ENCODE measurements around the gene STX1A.

STX1A gene

GRCh38 chr7:73707045-73707631 is 12.3 kb downstream of the STX1A start:
- DNase-seq (ENCODE audit: low spot score), result no peak

GRCh38 chr7:73706126-73707044 is 13.1 kb downstream of the STX1A start:
- no peak for DNase-seq (ENCODE audit: low spot score)

DNA sequence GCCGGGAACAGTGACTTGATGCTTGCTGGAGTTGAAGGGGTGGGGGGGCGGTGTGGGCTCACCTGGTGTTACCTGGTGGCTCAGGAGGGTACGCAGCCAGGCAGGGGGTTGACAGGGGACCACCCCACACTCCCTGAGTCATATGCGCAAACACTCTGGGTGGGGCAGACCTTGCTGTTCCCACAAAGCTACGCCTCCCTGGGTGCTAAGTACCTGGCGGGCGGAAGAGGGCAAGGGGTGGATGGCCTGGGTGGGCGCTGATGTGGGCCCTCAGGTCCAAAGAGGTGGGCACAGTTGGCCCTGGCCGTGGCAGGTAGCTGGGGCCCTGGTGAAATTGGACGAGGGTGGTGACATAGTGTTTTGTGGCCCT is 13.9 kb downstream of the STX1A start:
- no peak for DNase-seq (ENCODE audit: low spot score)

DNA sequence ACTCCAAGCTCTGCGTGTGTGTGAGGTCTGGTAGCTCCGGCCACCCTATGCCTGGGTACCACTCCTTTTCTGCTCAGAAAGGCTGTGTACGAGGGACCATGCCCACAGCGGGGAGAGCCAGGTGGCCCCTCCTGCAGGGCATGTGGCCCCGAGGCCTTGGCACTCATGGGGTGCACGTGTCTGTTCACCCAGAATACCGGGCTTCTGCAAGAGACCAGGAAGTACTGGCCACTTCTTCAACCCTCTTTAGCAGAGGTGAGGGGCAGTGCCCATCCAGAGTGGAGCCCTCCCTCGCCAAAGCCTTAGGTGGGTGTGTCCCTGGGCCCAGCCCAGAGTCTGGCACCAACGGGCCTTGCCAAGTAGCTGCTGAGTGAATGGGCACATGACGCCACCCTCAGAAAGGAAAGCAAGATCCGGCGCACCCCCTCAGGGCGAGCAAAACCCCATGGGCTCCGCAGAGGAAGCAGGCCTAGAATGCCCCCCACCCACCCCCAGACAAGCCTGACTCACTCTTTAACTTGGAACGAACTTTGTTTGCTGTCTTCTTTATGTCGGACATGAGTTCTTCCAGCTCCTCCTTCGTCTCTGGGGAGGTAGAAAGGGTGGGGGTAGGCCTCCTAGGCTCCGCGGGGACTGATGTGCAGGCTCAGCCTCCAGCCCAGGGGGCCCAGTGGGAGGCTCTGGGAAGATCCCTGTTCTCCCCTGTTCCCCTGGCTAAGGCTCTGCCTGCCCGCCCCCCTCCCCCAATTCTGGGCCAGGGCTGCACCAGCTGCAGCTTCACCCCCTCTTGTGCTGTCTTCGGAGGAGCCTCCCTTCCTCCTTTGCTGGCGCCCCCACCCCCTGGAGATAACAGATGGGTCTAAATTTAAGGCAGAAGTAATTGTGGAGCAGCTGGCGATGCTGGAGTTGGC is 14.6 kb downstream of the STX1A start:
- DNase-seq (ENCODE audit: low spot score), result no peak

DNA sequence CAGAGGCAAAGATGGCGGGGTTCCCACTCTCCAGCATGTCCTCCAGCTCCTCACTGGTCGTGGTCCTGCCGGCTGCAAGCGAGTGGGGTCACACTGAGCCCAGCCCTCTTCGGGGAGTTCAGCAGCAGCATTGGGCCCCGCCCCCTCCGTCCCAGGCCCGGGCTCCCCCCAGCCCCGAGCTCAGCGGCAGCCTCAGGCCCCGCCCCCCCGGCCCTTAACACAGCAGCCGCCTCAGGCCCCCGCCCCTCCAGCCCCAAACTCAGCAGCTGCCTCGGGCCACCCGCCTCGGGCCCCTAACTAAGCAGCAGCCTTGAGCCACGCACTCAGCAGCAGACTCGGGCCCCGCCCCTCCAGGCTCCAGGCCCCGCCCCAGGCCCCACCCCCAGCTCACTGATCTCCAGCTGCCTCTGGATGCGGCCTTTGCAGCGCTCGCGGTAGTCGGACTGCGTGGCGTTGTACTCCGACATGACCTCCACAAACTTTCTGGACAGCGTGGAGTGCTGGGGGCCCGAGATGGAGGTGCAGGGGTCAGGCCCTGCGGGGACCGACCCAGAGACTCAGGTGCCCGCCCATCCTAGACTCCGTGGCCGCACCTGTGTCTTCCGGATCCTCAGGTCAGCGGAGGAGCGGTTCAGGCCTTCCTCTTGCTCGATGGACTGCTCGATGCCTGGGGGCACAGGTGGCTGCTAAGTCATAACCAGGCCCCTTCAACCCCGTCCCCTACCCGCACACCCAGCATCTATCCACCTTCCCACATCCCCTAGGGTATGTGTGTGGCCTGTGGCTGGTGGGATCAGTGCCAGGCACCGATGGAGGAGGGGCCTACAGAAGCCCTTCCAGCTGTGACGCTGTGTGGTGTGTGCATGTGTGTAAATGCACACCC is 15.5 kb downstream of the STX1A start:
- DNase-seq (ENCODE audit: low spot score), result no peak

- DNase-seq (ENCODE audit: low spot score), result no peak
Observed at GRCh38 chr7:73703225-73703624, 16.2 kb downstream of the STX1A start.

DNA sequence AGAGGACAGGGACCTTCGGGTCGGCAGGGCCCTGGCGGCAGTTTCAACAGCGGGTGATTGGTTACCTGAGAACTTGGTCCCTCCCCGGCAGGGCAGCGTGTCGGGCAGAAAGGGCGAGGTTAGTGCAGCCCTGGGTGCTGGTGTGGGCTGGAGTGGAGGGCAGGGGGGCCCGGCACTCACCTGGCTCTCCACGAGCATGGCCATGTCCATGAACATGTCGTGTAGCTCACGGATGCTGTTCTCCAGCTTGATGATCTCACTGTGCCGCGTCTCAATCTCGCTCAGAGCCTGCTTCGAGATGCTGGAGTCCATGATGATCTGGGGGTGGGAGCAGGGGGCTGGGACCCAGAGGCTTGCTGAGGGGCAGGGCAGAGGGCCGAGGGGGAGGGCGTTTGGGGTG is 16.8 kb downstream of the STX1A start:
- DNase-seq (ENCODE audit: low spot score), result no peak

DNA sequence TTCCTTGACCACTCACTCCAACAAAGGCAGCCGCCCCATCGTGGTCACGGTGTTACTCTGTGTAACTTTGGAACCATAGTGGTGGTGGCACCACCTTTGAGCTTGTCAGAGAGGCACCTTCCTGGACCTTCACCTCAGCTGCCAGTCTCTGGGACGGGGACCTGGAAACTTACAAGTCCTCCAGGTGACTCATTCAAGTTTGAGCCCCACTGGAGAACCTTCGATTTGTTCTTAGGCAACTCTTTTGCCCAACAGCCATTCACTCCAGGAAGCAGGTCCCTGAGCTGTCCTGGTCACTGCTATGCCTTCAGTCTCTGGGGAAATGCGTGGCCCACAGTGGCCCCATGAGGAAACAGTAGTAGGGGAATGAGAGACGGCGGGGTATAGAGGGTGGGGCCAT is 17.2 kb downstream of the STX1A start:
- no peak for DNase-seq (ENCODE audit: low spot score)

DNA sequence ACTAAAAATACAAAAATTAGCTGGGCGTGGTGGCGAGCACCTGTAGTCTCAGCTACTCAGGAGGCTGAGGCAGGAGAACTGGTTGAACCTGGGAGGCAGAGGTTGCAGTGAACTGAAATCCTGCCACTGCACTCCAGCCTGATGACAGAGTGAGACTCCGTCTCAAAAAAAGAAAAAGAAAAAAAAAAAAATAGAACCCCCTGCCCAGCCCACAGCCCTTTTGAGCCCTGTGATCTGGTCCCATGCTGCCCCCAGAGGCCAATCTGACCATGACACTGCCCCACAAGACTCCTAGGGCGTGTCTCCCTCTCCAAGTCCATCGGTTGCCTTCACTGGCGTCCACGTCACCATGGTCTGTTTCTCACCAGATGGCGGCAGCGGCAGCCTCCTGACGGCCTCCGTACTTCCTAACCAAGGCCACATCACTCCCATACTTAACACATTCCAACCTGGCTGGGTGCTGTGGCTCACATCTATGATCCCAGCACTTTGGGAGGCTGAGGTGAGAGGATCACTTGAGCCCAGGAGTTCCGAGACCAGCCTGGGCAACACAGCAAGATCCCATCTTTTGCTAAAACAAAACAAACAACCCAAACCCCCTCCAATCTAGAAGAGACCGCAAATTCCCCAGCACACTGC is 18.0 kb downstream of the STX1A start:
- DNase-seq (ENCODE audit: low spot score), result peak; percentile 50

DNA sequence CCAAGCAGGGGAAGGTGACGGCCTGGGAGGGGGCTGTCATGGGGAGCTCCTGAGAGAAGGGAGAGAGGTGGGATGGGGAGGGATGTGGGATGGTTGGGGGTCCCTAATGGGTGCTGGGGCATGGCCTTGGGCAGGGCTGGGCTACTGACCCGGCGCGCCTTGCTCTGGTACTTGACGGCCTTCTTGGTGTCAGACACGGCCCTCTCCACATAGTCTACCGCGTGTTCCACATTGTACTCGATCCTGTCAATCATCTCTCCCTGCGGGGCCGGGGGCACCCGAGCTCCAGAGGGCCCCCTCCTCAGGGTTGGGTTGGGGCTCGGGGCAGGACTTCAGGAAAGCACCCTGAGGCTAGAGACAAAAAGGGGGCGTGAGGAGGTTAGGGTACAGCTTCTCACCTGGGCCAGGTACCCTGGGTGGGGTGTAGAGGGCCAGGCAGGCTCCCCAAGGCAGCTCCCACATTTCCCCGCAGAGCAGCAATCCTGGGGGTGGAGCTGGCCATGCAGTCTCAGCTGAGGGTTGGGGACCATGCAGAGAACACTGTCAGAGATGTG is 18.8 kb downstream of the STX1A start:
- no peak for DNase-seq (ENCODE audit: low spot score)

GRCh38 chr7:73700069-73700423 is 19.4 kb downstream of the STX1A start:
- DNase-seq (ENCODE audit: low spot score), result no peak

DNA sequence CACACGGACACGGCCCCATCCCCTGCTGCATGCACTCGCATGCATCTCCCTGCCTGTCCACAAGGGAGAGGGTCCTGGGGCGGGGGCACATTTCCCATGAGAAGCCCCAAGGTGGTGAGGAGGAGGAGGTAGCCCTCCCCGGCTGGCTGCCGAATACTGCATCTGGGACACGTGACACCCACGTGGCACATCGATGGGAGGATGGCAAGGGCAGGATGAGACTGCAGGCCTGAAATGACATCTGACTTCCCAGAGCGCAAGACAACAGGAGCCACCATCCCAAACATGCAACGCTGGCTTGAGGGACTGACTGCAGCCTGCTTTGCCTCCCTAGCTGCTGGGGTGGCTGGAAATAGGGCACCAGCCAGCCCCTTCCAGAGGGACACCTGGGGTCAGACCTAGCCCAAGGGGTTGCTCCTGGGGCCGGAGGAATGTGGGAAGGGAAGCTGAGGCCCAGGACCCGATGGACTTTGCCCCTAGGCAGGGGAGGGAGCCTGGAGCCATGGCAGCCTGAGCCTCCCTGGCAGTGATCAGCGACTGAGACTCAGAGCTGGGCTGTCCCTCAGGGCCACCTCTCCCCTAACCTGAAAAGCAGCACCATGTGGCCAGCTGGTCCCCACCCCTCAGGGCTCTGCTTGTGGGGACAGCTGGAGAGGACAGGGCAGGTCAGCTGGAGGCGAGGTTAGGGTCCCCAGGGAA is 19.9 kb downstream of the STX1A start:
- DNase-seq (ENCODE audit: low spot score), result no peak

DNA sequence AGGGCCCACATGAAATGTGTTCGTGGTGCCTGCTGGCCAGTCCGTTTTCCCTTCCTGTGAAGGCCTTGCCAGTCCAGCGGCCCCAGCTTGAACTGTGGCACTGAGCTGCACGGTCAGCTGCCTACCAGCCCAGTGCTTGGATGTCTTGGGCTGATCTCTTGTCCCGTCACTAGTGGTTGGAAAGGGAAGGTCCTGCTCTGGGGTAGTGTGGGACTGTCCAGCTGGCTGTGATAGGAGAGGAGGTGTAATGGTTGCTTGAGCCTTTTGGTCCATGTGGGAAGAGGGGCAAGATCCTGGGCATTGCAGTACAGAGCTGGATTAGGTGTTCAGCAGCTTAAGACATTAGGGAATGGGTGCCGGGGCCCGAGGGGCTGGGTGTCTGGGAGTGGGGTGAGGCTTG is 21.1 kb downstream of the STX1A start:
- no peak for DNase-seq (ENCODE audit: low spot score)

- DNase-seq (ENCODE audit: low spot score), result no peak
Observed at GRCh38 chr7:73696372-73696771, 23.1 kb downstream of the STX1A start.

DNA sequence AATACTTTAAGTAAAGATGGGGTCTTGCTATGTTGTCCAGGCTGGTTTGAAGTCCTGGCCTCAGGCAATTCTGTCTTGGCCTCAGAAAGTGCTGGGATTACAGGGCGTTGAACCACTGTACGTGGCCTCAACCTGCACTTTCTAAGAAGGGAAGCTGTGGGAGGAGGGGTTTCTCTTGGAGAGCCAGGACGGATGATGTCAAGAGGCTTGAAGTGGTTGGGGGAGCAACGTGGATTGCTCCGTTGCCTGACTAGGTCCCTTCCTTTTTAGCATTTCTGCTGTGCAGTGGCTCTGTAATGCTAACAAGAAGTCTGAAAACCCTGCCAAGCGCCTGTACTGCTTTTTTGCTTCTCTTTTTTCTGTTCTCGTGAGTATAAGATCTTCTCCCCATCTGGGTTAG is 28.8 kb downstream of the STX1A start:
- DNase-seq (ENCODE audit: low spot score), result no peak

DNA sequence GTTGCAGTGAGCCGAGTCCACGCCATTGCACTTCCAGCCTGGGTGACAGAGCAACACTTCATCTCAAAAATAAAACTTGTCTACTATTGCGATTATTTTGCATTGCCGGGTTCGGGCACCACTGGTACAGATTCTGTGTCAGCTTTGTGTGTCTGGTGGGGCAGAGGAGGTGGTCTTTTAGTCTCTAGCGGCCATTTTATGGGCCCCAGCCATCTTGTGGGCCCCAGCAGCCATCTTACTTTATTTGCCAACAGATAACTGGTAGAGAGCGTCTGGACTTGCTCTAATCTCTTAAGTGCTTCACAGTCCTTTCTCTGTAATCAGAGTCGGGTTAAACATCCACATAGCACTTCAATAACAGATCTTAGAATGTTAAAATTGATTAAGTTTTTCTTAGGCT is 31.2 kb downstream of the STX1A start:
- DNase-seq (ENCODE audit: low spot score), result no peak

DNA sequence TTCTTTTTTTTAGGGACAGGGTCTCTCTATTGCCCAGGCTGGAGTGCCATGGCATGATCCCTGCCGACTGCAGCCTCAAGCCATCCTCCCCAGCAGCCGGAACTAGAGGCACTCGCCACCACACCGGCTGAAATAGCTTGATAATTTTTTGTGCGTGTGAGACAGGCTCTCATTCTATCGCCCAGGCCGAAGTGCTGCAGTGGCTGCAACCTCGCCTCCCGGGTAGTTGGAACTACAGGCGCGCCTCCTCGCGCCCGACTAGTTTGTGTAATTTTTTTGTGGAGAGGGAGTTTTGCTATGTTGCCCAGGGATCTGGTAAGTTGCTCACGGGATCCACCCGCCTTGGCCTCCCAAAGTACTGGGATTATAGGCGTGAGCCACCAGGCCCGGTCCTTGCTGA is 34.2 kb downstream of the STX1A start:
- no peak for DNase-seq (ENCODE audit: low spot score)

GRCh38 chr7:73683788-73684693 is 35.4 kb downstream of the STX1A start:
- no peak for DNase-seq (ENCODE audit: low spot score)

Measured in cerebellar cortex (tissue), 1 donor.